ENCODE measurements around the gene LUC7L. TPM values are rescaled to one million over a fixed set of nuclear protein-coding genes. Genes with fewer than 3 reads are reported as not detected.

LUC7L gene
- total RNA-seq, 1 donor from 2014 or later, result 74.1 TPM

GRCh38 chr16:229731-230281, 557 bp upstream of the LUC7L start:
- Histone ChIP-seq H3K27ac (ENCODE audit: low read depth, low read length) (no peak overlapping the region), H2AFZ (ENCODE audit: low read depth, low read length) (peak overlapping the region; percentile 93), H3K9ac (ENCODE audit: low read length) (no peak overlapping the region), H3K9me3 (ENCODE audit: insufficient read depth, low read depth, low read length) (no peaks in the 10 kb centered on the region), H3K4me1 (ENCODE audit: insufficient read depth, low read length) (peaks cover 15% of the 10 kb centered on the region), H3K27me3 (ENCODE audit: insufficient read depth, low read length) (no peaks in the 10 kb centered on the region), H3K36me3 (ENCODE audit: insufficient read depth, low read length) (peaks cover 23% of the 10 kb centered on the region), H3K4me3 (ENCODE audit: insufficient read depth, low read depth, low read length) (peak overlapping the region; percentile 92), H3K79me2 (ENCODE audit: insufficient read depth, low read length) (peaks cover 42% of the 10 kb centered on the region), H3K4me2 (ENCODE audit: low read length) (peak overlapping the region; percentile 94), H4K20me1 (ENCODE audit: insufficient read depth, low read length) (peaks cover 38% of the 10 kb centered on the region)
- Mint-ChIP-seq H3K36me3 (ENCODE audit: low read depth, unreplicated experiment) (peaks cover 11% of the 10 kb centered on the region), H3K4me3 (ENCODE audit: unreplicated experiment) (peak overlapping the region; percentile 84), H3K27ac (ENCODE audit: unreplicated experiment) (peak overlapping the region; percentile 44), H3K27me3 (ENCODE audit: low read depth, unreplicated experiment) (no peaks in the 10 kb centered on the region), H3K4me1 (ENCODE audit: low read depth, unreplicated experiment) (peaks cover 18% of the 10 kb centered on the region), H3K9me3 (ENCODE audit: unreplicated experiment) (no peaks in the 10 kb centered on the region)
- DNase-seq (ENCODE audit: low read depth) (no peak), FAIRE-seq (no peak)
- TF ChIP-seq EZH2 (IDR thresholded peaks at IDR 0.05; ENCODE audit: insufficient read depth, low read length) (no peak), CTCF (IDR thresholded peaks at IDR 0.05; ENCODE audit: insufficient read depth, low read depth, low read length) (no peak)

- TF ChIP-seq EZH2 (IDR thresholded peaks at IDR 0.05; ENCODE audit: insufficient read depth, low read length) (no peak), CTCF (IDR thresholded peaks at IDR 0.05; ENCODE audit: insufficient read depth, low read depth, low read length) (no peak)
- Histone ChIP-seq H3K36me3 (ENCODE audit: insufficient read depth, low read length) (peaks cover 27% of the 10 kb centered on the region), H3K4me2 (ENCODE audit: low read length) (peak overlapping the region; percentile 94), H3K27me3 (ENCODE audit: insufficient read depth, low read length) (no peaks in the 10 kb centered on the region), H3K79me2 (ENCODE audit: insufficient read depth, low read length) (peaks cover 55% of the 10 kb centered on the region), H3K9ac (ENCODE audit: low read length) (peak overlapping the region; percentile 96), H2AFZ (ENCODE audit: low read depth, low read length) (peak overlapping the region; percentile 93), H3K9me3 (ENCODE audit: insufficient read depth, low read depth, low read length) (no peaks in the 10 kb centered on the region), H3K27ac (ENCODE audit: low read depth, low read length) (peak overlapping the region; percentile 96), H3K4me3 (ENCODE audit: insufficient read depth, low read depth, low read length) (peak overlapping the region; percentile 92), H3K4me1 (ENCODE audit: insufficient read depth, low read length) (peaks cover 15% of the 10 kb centered on the region), H4K20me1 (ENCODE audit: insufficient read depth, low read length) (peaks cover 50% of the 10 kb centered on the region)
- Mint-ChIP-seq H3K27me3 (ENCODE audit: low read depth, unreplicated experiment) (no peaks in the 10 kb centered on the region), H3K4me1 (ENCODE audit: low read depth, unreplicated experiment) (peaks cover 18% of the 10 kb centered on the region), H3K4me3 (ENCODE audit: unreplicated experiment) (peak overlapping the region; percentile 95), H3K36me3 (ENCODE audit: low read depth, unreplicated experiment) (peaks cover 11% of the 10 kb centered on the region), H3K27ac (ENCODE audit: unreplicated experiment) (peak overlapping the region; percentile 68), H3K9me3 (ENCODE audit: unreplicated experiment) (no peaks in the 10 kb centered on the region)
- DNase-seq (ENCODE audit: low read depth) (no peak), FAIRE-seq (no peak)
These were observed 948 bp downstream of the LUC7L start for GRCh38 chr16:228151-228851.

GRCh38 chr16:220021-220420, 9.2 kb downstream of the LUC7L start:
- no peak overlapping the region for H3K9ac ChIP-seq (ENCODE audit: low read length)
- no peak overlapping the region for H2AFZ ChIP-seq (ENCODE audit: low read depth, low read length)
- no peak overlapping the region for H3K27ac ChIP-seq (ENCODE audit: low read depth, low read length)
- no peak for DNase-seq (ENCODE audit: low read depth)
- H3K4me1 ChIP-seq (ENCODE audit: insufficient read depth, low read length), result no peaks in the 10 kb centered on the region
- Mint-ChIP-seq H3K9me3 (ENCODE audit: unreplicated experiment) (no peaks in the 10 kb centered on the region), H3K27ac (ENCODE audit: unreplicated experiment) (no peak overlapping the region), H3K4me1 (ENCODE audit: low read depth, unreplicated experiment) (no peaks in the 10 kb centered on the region), H3K4me3 (ENCODE audit: unreplicated experiment) (peak overlapping the region; percentile 16), H3K27me3 (ENCODE audit: low read depth, unreplicated experiment) (no peaks in the 10 kb centered on the region), H3K36me3 (ENCODE audit: low read depth, unreplicated experiment) (peaks cover 9% of the 10 kb centered on the region)
- peaks cover 45% of the 10 kb centered on the region for H3K36me3 ChIP-seq (ENCODE audit: insufficient read depth, low read length)
- H3K79me2 ChIP-seq (ENCODE audit: insufficient read depth, low read length), result peaks cover 89% of the 10 kb centered on the region
- FAIRE-seq, result no peak
- no peaks in the 10 kb centered on the region for H3K27me3 ChIP-seq (ENCODE audit: insufficient read depth, low read length)
- H3K9me3 ChIP-seq (ENCODE audit: insufficient read depth, low read depth, low read length), result no peaks in the 10 kb centered on the region
- H4K20me1 ChIP-seq (ENCODE audit: insufficient read depth, low read length), result peaks cover 83% of the 10 kb centered on the region
- H3K4me2 ChIP-seq (ENCODE audit: low read length), result no peak overlapping the region
- TF ChIP-seq EZH2 (IDR thresholded peaks at IDR 0.05; ENCODE audit: insufficient read depth, low read length), result no peak
- no peak for TF ChIP-seq CTCF (IDR thresholded peaks at IDR 0.05; ENCODE audit: insufficient read depth, low read depth, low read length)
- no peak overlapping the region for H3K4me3 ChIP-seq (ENCODE audit: insufficient read depth, low read depth, low read length)
